Suppressor macrophage (primary cell): ENCODE results near the gene GLRA3.
A peak's percentile ranks its signal among the peaks of the same experiment; 100 is the strongest.
"Not testable (repeated sequence)": the region's sequence is repeated elsewhere in the genome, so short reads cannot be mapped to it uniquely, and the experiment has no call there.

Source experiments
- DNase-seq, 4 experiments: peaks; one replicate each; pipeline ENCODE4 v3.0.0-alpha.2; 2020 to 2022
- total RNA-seq, 17 experiments: gene quantifications; one replicate each; lab custom pipeline; 2026; ENCODE audit warnings: mixed read lengths in 6 of 17, inconsistent platforms in 3 of 17; lab: John Stamatoyannopoulos, UW

GLRA3 gene
- total RNA-seq: 0 to 4.7 (median 0) reads per million in 17 experiments

DNA sequence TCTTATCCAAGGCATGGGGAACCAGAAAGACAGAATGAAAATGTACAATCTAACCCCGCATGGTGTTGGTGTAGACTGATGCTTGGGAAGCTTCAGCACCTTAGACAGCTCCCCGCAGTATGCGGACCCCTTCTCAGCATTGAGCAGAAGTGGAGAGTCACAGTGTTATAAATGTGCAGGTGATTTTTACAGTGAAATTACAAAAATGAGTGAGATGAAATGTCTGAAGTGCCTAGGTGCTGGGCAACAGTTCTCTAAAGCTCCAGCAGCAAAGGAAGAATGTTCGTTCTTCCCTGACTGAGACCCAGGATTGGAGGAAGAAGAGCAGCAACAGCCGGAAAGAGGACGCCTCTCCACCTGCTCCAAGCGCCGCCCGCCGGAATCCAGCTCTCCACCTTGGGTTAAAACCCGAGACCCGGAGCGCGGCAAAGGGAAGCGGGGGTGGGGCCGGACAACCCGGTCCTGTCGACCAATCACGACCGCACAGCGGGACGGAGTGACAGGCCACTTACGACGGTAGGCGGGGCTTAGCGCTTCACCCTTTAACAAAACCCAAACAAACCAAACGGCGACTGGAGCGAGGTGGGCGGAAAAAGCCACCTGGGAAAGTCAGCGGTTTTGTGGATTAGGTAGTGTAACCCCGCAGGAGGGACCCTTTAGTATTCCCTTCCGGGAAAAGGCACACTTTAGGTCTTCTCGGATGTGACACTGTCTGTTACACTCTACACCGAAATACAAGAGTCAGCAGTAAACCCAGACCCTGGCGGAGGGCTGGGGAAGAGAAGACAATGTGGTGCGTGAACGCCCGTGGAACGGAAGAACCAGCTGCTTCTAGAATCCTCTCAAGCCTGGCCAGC is at the start of gene GLRA3:
GLRA3 (minus strand) TSS at position 403 of the 857 bp plus-strand sequence. CDS start 436 bp downstream, outside the sequence.
- peak in 3 of 4 experiments; percentile 4 to 12 (median 9) for DNase-seq

- DNase-seq: no peak
Measured at GRCh38 chr4:174874898-174875297, 45.9 kb upstream of the GLRA3 start.

DNA sequence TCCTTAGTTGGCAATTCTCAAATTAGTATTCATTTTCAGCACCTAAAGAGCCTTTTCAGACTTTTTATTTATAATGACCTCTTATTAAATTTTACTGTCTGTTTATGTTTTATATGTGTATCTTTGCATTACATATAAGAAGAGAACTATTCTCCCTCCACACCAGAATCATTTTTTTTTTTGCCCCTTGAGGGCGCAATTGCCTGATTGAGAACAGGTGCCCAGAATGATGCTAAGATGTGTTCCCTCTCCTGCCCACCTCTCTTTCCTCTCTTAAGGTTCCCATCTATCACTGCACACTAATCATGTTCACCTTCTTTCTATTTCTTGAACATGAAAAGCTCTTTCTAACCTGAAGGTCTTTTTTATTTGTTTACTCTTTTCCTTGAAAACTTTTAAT is 44.9 kb upstream of the GLRA3 start:
- DNase-seq: peak in 1 of 4 experiments; percentile 2

DNA sequence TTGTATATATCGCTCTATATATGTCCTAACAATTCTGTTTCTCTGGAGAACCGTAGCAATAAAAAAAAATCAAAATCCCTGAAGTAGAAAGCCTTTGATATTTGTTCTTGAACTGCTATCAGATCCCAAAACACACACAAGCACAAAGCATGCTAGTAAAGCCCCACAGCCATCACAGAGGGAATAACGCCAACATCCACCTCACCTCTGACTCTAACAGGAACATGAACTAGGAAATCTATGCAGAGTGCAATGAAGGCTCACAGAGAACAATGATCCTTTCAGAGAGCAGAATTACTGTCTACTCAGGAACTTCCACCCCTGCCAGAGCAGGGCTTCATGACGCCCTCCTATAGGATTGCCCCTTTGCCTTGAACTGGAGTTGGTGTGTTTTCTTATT is 44.1 kb upstream of the GLRA3 start:
- not testable (repeated sequence) for DNase-seq

- DNase-seq: no peak
Measured at GRCh38 chr4:174871407-174871806, 42.4 kb upstream of the GLRA3 start.

GRCh38 chr4:174870311-174870710 is 41.3 kb upstream of the GLRA3 start:
- DNase-seq: no peak

GRCh38 chr4:174869339-174869738 is 40.3 kb upstream of the GLRA3 start:
- no peak for DNase-seq

DNA sequence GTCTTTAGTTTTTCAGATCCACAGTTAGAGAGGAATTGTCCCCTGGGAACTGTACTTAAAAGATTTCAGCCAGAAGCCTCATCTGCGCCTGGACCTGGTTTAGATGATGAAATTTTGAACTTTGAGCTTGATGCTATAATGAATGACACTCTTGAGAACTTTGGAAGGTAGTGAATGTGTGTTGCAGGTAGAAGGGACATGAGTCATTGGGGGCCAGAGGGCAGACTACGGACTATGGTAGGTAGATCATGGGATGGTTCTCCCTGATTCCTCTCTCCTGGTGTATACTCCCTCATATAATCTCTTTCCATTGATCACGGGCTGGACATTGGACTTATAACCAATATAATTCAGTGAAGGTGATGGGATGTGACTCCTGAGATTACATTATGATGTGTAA is 38.9 kb upstream of the GLRA3 start:
- no peak for DNase-seq

DNA sequence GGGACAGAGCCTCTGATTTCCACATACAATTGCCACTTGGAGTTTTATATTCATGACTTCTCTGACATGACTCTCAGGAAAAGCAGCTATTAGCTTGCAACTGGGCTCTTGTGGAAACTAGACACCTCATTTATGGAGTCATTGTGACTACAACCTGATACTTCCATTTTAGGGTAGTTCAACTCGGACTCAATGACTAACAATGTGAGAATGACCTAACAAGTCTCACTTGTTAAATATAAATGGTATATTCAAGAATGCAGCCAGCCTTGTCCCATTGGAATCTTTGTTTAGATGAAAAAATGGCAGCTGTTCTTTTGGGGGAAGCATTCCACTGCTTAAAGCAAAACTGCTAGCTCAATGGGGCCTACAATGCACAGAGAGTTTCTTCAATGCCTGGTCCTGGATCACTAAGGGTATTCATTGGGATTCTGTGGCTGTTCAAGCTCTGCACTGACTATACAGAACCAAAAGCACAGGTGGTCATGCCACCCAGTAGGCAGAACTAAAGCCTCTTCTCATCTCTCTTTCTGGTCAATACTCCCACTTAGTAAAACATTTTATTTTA is 36.5 kb upstream of the GLRA3 start:
- no peak for DNase-seq

- DNase-seq: no peak
Measured at GRCh38 chr4:174864031-174864430, 35.0 kb upstream of the GLRA3 start.

GRCh38 chr4:174860588-174860987 is 31.5 kb upstream of the GLRA3 start:
- no peak for DNase-seq

DNA sequence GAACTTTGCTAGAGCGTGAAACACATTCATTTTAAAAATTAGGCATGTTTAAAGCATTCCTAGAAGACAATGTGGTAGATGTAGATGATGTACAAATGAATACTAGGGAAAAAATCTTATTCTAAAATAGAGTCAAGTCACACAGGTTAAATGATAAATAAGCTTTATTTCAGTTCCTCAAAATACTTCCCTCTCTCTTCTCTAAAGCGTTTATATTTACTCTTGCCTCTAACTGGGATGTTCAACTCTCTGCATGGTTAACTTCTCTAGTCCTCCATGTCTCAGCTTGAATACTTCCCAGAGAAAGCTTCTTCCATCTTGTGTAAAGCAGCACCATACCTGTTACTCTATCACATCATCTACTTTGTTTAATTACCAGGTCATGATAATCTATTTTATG is 30.9 kb upstream of the GLRA3 start:
- no peak for DNase-seq

- peak in 3 of 4 experiments; percentile 18 to 48 (median 19) for DNase-seq
Measured at GRCh38 chr4:174856926-174857800, 28.1 kb upstream of the GLRA3 start.

DNA sequence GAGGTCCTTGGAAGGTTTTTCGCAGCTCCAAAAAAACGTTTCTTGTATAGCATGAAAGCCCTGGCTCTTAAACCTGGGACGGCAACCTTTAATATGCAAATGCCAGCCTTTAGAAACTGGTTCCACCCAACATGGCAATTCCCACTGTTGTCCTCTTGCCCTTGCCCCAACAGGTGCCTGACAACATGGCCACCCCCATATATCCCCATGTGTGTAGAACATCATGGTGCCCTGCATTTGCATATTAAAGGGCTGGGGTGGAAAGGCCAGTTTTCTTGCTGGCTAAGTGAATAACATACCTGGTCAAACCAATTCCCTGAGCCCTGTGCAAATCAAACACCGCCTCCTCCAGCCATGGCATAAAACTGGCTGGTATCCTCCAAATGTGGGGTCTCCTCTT is 26.0 kb upstream of the GLRA3 start:
- no peak for DNase-seq

GRCh38 chr4:174853629-174854028 is 24.6 kb upstream of the GLRA3 start:
- DNase-seq: no peak

GRCh38 chr4:174848596-174848995 is 19.5 kb upstream of the GLRA3 start:
- DNase-seq: no peak

DNA sequence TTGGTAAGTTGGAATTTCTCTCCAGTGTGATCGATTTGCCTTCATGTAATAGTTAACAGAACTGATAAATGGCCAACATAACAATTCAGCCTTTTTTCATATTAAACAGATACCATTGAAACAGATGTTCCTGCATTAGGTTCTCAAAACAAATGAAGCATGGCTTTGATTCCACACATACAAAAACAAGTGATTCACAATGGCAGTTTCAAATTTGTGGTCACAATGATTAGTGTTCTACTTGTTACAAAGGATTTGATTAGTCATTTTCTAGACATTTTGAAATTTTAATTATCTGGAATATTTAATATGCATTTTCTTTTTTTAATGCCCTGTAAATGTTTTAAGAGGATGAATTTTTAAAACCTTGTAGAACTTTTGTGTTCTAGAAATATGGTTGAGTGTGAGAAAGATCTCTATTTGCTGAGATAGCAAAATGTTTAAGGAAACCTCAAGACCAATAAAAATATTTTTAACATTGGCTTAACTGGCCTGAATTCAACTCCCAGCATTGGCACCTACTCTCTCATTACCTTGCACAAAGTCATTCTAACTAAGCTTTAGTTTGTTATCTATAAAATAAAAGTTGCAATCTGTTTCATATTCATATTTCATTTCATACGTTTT is 18.9 kb upstream of the GLRA3 start:
- no peak for DNase-seq

GRCh38 chr4:174835536-174835935 is 6.5 kb upstream of the GLRA3 start:
- DNase-seq: no peak

GRCh38 chr4:174834477-174834876 is 5.4 kb upstream of the GLRA3 start:
- DNase-seq: no peak

DNA sequence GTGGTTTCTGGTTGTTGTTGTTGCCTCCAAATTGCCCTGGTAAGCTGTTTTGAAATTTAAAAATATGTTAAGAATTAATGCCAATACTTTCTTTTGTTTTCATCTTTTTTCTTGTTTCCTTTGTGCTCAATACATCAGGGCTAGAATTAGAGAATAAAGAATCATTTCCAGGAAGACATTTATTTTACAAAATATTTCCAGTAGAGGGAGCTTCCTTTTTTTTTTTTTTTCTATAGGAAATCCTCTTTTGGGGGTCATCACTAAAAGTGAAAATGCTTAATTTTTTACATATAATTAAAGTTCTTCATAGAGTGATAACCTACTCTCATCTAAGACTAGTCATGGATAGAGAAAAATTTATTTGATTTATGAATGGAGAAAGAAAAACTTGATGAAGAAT is 2.4 kb downstream of the GLRA3 start:
- no peak for DNase-seq

DNA sequence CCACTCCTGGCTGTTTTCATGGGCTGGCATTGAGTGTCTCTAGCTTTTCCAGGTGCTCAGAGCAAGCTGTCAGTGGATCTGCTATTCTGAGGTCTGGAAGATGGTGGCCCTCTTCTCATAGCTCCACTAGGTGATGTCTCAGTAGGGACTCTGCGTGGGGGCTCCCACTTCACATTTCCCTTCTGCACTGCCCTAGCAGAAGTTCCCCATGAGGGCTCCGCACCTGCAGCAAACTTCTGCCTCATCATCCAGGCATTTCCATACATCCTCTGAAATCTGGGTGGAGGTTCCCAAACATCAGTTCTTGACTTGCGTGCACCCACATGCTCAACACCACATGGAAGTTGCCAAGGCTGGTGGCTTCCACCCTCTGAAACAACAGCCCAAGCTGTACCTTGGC is 13.8 kb downstream of the GLRA3 start:
- DNase-seq: no peak

GRCh38 chr4:174813292-174813691 is 15.8 kb downstream of the GLRA3 start:
- DNase-seq: no peak

DNA sequence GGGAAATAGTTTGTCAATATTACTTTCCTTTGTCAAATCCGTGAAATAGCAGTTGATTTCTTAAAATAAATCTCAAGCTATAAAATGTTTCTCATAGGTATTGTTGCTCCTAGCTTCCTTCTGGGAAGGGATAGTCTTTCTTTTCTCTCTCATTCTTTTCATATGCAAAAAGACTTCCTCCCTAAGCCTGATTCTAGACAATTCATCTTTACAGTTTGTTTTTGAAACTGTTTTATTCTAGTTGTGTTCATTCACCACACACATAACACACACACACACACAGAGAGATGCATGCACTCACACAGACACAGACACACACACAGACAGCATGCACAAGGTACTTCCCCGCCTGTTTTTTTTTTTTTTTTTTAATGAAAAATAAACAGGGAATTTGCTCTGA is 18.2 kb downstream of the GLRA3 start:
- DNase-seq: no peak
